Vagina (tissue), 2 donors: ENCODE results near the gene RTN3.

Source experiments
- CTCF ChIP-seq, 3 experiments: fragments of 450-650 bp in 2 of 3; fragments of 200-600 bp in 1 of 3; sonication (generic) in 1 of 3; IDR thresholded peaks; one replicate each; pipeline ENCODE4 v1.5.1; 2017 to 2019; ENCODE audit warnings: antibody characterized with exemption in 3 of 3, mild to moderate bottlenecking in 2 of 3, moderate library complexity in 2 of 3
- POLR2A ChIP-seq, 2 donors: fragments of 450-650 bp; IDR thresholded peaks; one replicate each; pipeline ENCODE4 v1.6.1; 2017; ENCODE audit warnings: antibody characterized with exemption in 2 of 2, mild to moderate bottlenecking in 2 of 2, moderate library complexity in 2 of 2

GRCh38 chr11:63673579-63673978 lies 7.7 kb upstream of the RTN3 start:
- TF ChIP-seq CTCF (IDR thresholded peaks at IDR 0.05) = no peak
- TF ChIP-seq POLR2A (IDR thresholded peaks at IDR 0.05) = no peak
